ENCODE measurements around the gene MAMDC4.

DNA sequence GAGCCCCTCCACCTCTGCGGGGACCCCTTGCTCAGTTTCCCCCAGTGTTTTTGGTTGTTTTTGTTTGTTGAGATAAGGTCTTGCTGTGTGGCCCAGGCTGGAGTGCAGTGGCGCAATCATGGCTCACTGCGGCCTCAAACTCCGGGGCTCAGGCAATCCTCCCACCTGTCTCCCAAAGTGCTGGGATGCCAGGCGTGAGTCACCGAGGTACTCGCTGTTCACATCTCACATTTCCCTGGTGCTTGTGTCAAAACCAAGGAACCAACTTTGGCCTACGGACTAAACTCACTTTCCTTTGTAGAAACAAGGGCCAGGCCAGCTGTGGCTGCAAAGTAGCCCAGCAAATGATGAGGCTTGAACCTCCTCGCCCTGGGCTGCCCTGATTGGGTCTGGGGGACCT lies 19.6 kb upstream of the MAMDC4 start:
- TF ChIP-seq, protein P1, sequence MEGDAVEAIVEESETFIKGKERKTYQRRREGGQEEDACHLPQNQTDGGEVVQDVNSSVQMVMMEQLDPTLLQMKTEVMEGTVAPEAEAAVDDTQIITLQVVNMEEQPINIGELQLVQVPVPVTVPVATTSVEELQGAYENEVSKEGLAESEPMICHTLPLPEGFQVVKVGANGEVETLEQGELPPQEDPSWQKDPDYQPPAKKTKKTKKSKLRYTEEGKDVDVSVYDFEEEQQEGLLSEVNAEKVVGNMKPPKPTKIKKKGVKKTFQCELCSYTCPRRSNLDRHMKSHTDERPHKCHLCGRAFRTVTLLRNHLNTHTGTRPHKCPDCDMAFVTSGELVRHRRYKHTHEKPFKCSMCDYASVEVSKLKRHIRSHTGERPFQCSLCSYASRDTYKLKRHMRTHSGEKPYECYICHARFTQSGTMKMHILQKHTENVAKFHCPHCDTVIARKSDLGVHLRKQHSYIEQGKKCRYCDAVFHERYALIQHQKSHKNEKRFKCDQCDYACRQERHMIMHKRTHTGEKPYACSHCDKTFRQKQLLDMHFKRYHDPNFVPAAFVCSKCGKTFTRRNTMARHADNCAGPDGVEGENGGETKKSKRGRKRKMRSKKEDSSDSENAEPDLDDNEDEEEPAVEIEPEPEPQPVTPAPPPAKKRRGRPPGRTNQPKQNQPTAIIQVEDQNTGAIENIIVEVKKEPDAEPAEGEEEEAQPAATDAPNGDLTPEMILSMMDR (IDR thresholded peaks at IDR 0.05; ENCODE audit: insufficient read depth, low read length): no peak
- TF ChIP-seq, protein P2, sequence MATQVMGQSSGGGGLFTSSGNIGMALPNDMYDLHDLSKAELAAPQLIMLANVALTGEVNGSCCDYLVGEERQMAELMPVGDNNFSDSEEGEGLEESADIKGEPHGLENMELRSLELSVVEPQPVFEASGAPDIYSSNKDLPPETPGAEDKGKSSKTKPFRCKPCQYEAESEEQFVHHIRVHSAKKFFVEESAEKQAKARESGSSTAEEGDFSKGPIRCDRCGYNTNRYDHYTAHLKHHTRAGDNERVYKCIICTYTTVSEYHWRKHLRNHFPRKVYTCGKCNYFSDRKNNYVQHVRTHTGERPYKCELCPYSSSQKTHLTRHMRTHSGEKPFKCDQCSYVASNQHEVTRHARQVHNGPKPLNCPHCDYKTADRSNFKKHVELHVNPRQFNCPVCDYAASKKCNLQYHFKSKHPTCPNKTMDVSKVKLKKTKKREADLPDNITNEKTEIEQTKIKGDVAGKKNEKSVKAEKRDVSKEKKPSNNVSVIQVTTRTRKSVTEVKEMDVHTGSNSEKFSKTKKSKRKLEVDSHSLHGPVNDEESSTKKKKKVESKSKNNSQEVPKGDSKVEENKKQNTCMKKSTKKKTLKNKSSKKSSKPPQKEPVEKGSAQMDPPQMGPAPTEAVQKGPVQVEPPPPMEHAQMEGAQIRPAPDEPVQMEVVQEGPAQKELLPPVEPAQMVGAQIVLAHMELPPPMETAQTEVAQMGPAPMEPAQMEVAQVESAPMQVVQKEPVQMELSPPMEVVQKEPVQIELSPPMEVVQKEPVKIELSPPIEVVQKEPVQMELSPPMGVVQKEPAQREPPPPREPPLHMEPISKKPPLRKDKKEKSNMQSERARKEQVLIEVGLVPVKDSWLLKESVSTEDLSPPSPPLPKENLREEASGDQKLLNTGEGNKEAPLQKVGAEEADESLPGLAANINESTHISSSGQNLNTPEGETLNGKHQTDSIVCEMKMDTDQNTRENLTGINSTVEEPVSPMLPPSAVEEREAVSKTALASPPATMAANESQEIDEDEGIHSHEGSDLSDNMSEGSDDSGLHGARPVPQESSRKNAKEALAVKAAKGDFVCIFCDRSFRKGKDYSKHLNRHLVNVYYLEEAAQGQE (IDR thresholded peaks at IDR 0.05; ENCODE audit: insufficient replicate concordance, low read depth): no peak
- TF ChIP-seq POLR2AphosphoS5 (IDR thresholded peaks at IDR 0.05; ENCODE audit: low read depth) (no peak), GABPA (IDR thresholded peaks at IDR 0.05; ENCODE audit: low read depth) (no peak)
